Lung (tissue), 12 donors: ENCODE data around the gene AMOT. TPM values are rescaled to one million over a fixed set of nuclear protein-coding genes. Genes with fewer than 3 reads are reported as not detected.

Source experiments
- ATAC-seq: fragments of 200-7000 bp; cut with Tn5 transposase; one replicate; pipeline ENCODE4 v1.9.1; 2020; ENCODE audit warnings: moderate number of reproducible peaks; ENCODE audit not compliant: insufficient read depth, low FRiP score
- DNase-seq, 3 donors: peaks; one replicate each; pipeline ENCODE4 v3.0.0-alpha.2; 2013 to 2017
- H3K27ac ChIP-seq, 2 donors: one replicate each; pipeline ENCODE4 v1.5.1; 2013; ENCODE audit warnings: mild to moderate bottlenecking in 2 of 2, moderate library complexity in 2 of 2, control low read depth in 1 of 2, inconsistent platforms in 1 of 2, low read depth in 1 of 2, low read length in 1 of 2
- H3K27me3 ChIP-seq, 3 donors: one replicate each; pipeline ENCODE4 v1.5.1; 2013; ENCODE audit warnings: low read length in 2 of 3; ENCODE audit not compliant: control insufficient read depth in 3 of 3, insufficient read depth in 3 of 3
- H3K36me3 ChIP-seq, 4 donors: one replicate each; pipeline ENCODE4 v1.5.1; 2013; ENCODE audit warnings: low read length in 4 of 4, mild to moderate bottlenecking in 1 of 4, moderate library complexity in 1 of 4; ENCODE audit not compliant: control insufficient read depth in 4 of 4, insufficient read depth in 4 of 4
- H3K4me1 ChIP-seq, 5 donors: one replicate each; pipeline ENCODE4 v1.5.1; 2013; ENCODE audit warnings: low read length in 5 of 5, mild to moderate bottlenecking in 2 of 5, moderate library complexity in 1 of 5; ENCODE audit not compliant: control insufficient read depth in 5 of 5, insufficient read depth in 5 of 5
- H3K4me3 ChIP-seq: one replicate; pipeline ENCODE4 v1.5.1; 2013; ENCODE audit warnings: mild to moderate bottlenecking, control low read depth, moderate library complexity
- H3K9ac ChIP-seq, 2 donors: one replicate each; pipeline ENCODE4 v1.5.1; 2013; ENCODE audit warnings: low read length in 2 of 2, control low read depth in 1 of 2; ENCODE audit not compliant: insufficient read depth in 1 of 2
- H3K9me3 ChIP-seq, 4 donors: one replicate each; pipeline ENCODE4 v1.5.1; 2013; ENCODE audit warnings: low read length in 3 of 4, mild to moderate bottlenecking in 1 of 4, moderate library complexity in 1 of 4; ENCODE audit not compliant: control insufficient read depth in 4 of 4, insufficient read depth in 3 of 4
- CTCF ChIP-seq: IDR thresholded peaks from 2 replicates; pipeline ENCODE4 v1.5.1; 2012; ENCODE audit warnings: mild to moderate bottlenecking; ENCODE audit errors: control extremely low read depth, extremely low read depth
- WGBS, 2 donors: extraction: QIAGEN DNeasy Blood & Tissue Kit; methylation state at CpG; one replicate each; pipeline ENCODE4 v1.1.7; 2013; 5-methylcytosine and 5-hydroxymethylcytosine counted together
- polyA plus RNA-seq, 2 donors: library from polyadenylated mRNA; stranded (reverse); fragments of 200-250 nt; gene quantifications; one replicate each; pipeline ENCODE4 v1.2.1, GENCODE V29; 2013
- total RNA-seq, 2 donors: library from RNA; depleted of rRNA in 1 of 2; stranded (reverse); fragments of >200 nt in 1 of 2; gene quantifications; one replicate each; pipeline ENCODE4 v1.2.1, GENCODE V29; 2014 to 2021
- donor health status: control.
- donor health status: control.
- donor health status: Bipolar disorder and iron deficiency.
- donor health status: healthy.
- donor health status: DM: yes; HTN: yes; CAD: no.

AMOT gene
- total and polyA plus RNA-seq, 4 donors, result 0.79 to 11.8 (median 5.9) TPM

GRCh38 chrX:112818114-112819007 lies 22.3 kb downstream of the AMOT start:
- H3K4me1 ChIP-seq, result peaks cover 0 to 15% (median 5%) of the 10 kb centered on the region in 5 donors
- H3K27ac ChIP-seq, result no peak overlapping the region
- no peak for ATAC-seq
- H3K27me3 ChIP-seq, result peaks cover 0 to 28% (median 24%) of the 10 kb centered on the region in 3 donors
- DNase-seq, result no peak
- no peak for TF ChIP-seq CTCF
- H3K9ac ChIP-seq, result no peak overlapping the region
- no peaks in the 10 kb centered on the region for H3K36me3 ChIP-seq
- H3K9me3 ChIP-seq, result no peaks in the 10 kb centered on the region
- 59 to 85% methylated on average over 7 to 11 of the region's 11 CpGs for WGBS, 2 donors
- H3K4me3 ChIP-seq, result no peak overlapping the region

DNA sequence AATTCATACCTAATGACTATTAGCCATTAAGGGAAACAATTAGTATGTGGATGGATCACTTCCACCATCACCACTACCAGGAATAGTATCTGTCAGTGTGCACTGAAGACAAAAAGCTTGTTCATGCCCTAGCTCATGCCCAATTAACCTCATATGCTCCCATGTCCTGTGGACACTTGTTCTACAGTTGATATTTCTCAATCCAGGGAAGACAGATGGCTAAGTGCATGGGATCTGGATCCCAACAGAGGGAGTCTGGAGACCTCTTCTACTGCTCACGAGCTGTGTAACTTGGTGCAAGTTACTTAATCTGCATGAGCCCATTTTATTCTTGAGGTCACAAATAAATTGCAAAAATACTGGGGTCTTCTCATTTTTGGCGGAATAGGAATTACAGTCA lies 23.7 kb downstream of the AMOT start:
- WGBS, 2 donors, result 80 to 84% methylated on average over 2 of the region's 2 CpGs

DNA sequence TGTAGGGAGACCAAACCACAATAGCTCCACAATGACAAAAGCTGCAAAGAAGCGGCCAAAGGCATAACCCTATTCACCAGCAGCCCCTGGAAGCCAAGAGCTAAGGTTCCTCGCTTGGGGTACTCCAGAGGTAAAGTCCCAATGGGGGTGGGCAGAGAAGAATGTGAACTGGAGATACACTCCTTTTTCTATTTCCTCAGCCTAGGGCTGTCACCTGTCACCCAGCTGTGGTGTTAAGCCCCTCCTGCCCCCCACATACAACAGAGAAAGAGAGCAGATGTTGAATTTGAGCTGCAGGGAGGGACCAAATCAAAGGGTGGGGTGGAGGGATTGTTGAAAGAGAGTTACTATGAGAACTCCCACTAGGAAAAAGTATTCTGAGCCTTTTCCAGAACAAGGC lies 26.1 kb downstream of the AMOT start:
- WGBS, 2 donors, result 72 to 100% methylated on average over 2 of the region's 2 CpGs
- Histone ChIP-seq H3K27me3 (peaks cover 0 to 21% (median 16%) of the 10 kb centered on the region in 3 donors), H3K4me1 (peaks cover 0 to 7% (median 5%) of the 10 kb centered on the region in 5 donors), H3K9ac (no peak overlapping the region), H3K4me3 (no peak overlapping the region), H3K27ac (no peak overlapping the region), H3K9me3 (no peaks in the 10 kb centered on the region), H3K36me3 (peaks cover 0 to 5% (median 0%) of the 10 kb centered on the region in 4 donors)
- no peak for DNase-seq
- ATAC-seq, result no peak
- no peak for TF ChIP-seq CTCF

More for the DNA sequence above, 23.7 kb downstream of the AMOT start:
- Histone ChIP-seq H3K4me1 (peaks cover 0 to 15% (median 5%) of the 10 kb centered on the region in 5 donors), H3K9me3 (no peaks in the 10 kb centered on the region), H3K4me3 (no peak overlapping the region), H3K9ac (no peak overlapping the region), H3K27me3 (peaks cover 0 to 28% (median 18%) of the 10 kb centered on the region in 3 donors), H3K36me3 (no peaks in the 10 kb centered on the region), H3K27ac (no peak overlapping the region)
- ATAC-seq (no peak), DNase-seq (no peak)
- no peak for TF ChIP-seq CTCF
